ENCODE data around the gene TMBIM6.
"Not testable (repeated sequence)": the region's sequence is repeated elsewhere in the genome, so short reads cannot be mapped to it uniquely, and the experiment has no call there.

The TMBIM6 gene

GRCh38 chr12:49777800-49778748 lies 36.7 kb downstream of the TMBIM6 start:
- DNase-seq: no peak

GRCh38 chr12:49779581-49779980 lies 38.2 kb downstream of the TMBIM6 start:
- DNase-seq: no peak

GRCh38 chr12:49780914-49781313 lies 39.6 kb downstream of the TMBIM6 start:
- not testable (repeated sequence) for DNase-seq

GRCh38 chr12:49783917-49784676 lies 42.7 kb downstream of the TMBIM6 start:
- DNase-seq: no peak

GRCh38 chr12:49784756-49785409 lies 43.5 kb downstream of the TMBIM6 start:
- DNase-seq: no peak

- no peak for DNase-seq
Measured at GRCh38 chr12:49787672-49788071, 46.3 kb downstream of the TMBIM6 start.

- no peak for DNase-seq
Measured at GRCh38 chr12:49789992-49790391, 48.6 kb downstream of the TMBIM6 start.

GRCh38 chr12:49790741-49791555 lies 49.6 kb downstream of the TMBIM6 start:
- no peak for DNase-seq

GRCh38 chr12:49791700-49792099 lies 50.3 kb downstream of the TMBIM6 start:
- DNase-seq: no peak

- DNase-seq: no peak
Measured at GRCh38 chr12:49792181-49792970, 51.0 kb downstream of the TMBIM6 start.

GRCh38 chr12:49792976-49793580 lies 51.7 kb downstream of the TMBIM6 start:
- no peak for DNase-seq

- DNase-seq: no peak
Measured at GRCh38 chr12:49793620-49794019, 52.3 kb downstream of the TMBIM6 start.

GRCh38 chr12:49794021-49794420 lies 52.7 kb downstream of the TMBIM6 start:
- DNase-seq: no peak

GRCh38 chr12:49794811-49795653 lies 53.7 kb downstream of the TMBIM6 start:
- no peak for DNase-seq

GRCh38 chr12:49795654-49796105 lies 54.3 kb downstream of the TMBIM6 start:
- DNase-seq: no peak

GRCh38 chr12:49796155-49796554 lies 54.8 kb downstream of the TMBIM6 start:
- DNase-seq: no peak

- no peak for DNase-seq
Measured at GRCh38 chr12:49796606-49797448, 55.5 kb downstream of the TMBIM6 start.

GRCh38 chr12:49797449-49797776 lies 56.1 kb downstream of the TMBIM6 start:
- DNase-seq: no peak

- no peak for DNase-seq
Measured at GRCh38 chr12:49798248-49798647, 56.9 kb downstream of the TMBIM6 start.

All from NCI-H2029 (cell line).